ENCODE data around the gene BABAM2. TPM values are rescaled to one million over a fixed set of nuclear protein-coding genes. Genes with fewer than 3 reads are reported as not detected.
A peak's percentile ranks its signal among the peaks of the same experiment; 100 is the strongest.

Gene BABAM2
- total and polyA plus RNA-seq, 2 experiments from 2014 or later: 35.2 to 46.1 TPM

DNA sequence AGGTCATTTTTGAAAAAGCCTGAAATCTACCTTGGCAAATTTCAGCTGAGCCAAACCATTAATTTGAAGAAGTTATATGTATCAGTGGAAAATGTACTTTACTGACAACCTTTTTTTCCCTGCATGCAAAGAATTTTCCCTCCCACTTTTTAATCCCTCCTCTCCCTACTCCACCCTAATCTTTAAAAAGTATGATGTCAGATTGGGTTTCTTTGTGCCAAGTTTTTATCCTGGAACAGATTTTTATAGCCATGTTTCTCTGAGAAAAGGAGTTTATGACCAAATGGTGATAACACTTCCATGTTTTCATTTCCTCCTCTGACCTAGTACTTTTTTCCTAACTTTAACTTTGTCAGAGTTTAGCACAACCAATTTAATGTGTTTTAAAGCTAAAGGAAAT, 251.9 kb downstream of the BABAM2 start:
- DNase-seq: peak; percentile 48
- TF ChIP-seq EZH2phosphoT487 (IDR thresholded peaks at IDR 0.05; ENCODE audit: insufficient read depth, low read depth) (no peak), EZH2 (IDR thresholded peaks at IDR 0.05; ENCODE audit: insufficient read depth, poor library complexity, severe bottlenecking) (no peak)
- in situ Hi-C loops (cut with MboI): no loop called here

GRCh38 chr2:28148000-28148399, 257.5 kb downstream of the BABAM2 start:
- Histone ChIP-seq H3K4me2 (ENCODE audit: unreplicated experiment) (no peak overlapping the region), H3K4me1 (ENCODE audit: insufficient read depth) (peaks cover 5% of the 10 kb centered on the region), H3K27me3 (replicated peaks; ENCODE audit: insufficient read depth) (no peaks in the 10 kb centered on the region), H3K79me2 (ENCODE audit: insufficient read depth) (no peaks in the 10 kb centered on the region), H3K9ac (no peak overlapping the region), H2AFZ (no peak overlapping the region), H3K9me2 (ENCODE audit: insufficient read depth) (no peaks in the 10 kb centered on the region), H3K9me3 (ENCODE audit: low read depth) (no peaks in the 10 kb centered on the region), H4K20me1 (ENCODE audit: insufficient read depth) (no peaks in the 10 kb centered on the region), H3K36me3 (ENCODE audit: low read depth) (no peaks in the 10 kb centered on the region), H3K4me3 (no peak overlapping the region), H3K27ac (no peak overlapping the region), H3F3A (ENCODE audit: insufficient read depth) (peaks cover 5% of the 10 kb centered on the region)
- WGBS, 2 experiments (ENCODE audit: low coverage in 1 of 2, low lambda C conversion rate in 2 of 2, missing lambda C conversion rate in 2 of 2): 93 to 98% methylated on average over 2 of the region's 2 CpGs
- TF ChIP-seq EZH2 (IDR thresholded peaks at IDR 0.05; ENCODE audit: insufficient read depth, poor library complexity, severe bottlenecking) (no peak), EZH2phosphoT487 (IDR thresholded peaks at IDR 0.05; ENCODE audit: insufficient read depth, low read depth) (no peak)
- in situ Hi-C loops (cut with MboI): no loop called here
- DNase-seq: no peak

More for the DNA sequence above, 251.9 kb downstream of the BABAM2 start:
- Histone ChIP-seq H2AFZ (no peak overlapping the region), H3K9me3 (ENCODE audit: low read depth) (no peaks in the 10 kb centered on the region), H4K20me1 (ENCODE audit: insufficient read depth) (no peaks in the 10 kb centered on the region), H3K27ac (no peak overlapping the region), H3K4me2 (ENCODE audit: unreplicated experiment) (no peak overlapping the region), H3K79me2 (ENCODE audit: insufficient read depth) (no peaks in the 10 kb centered on the region), H3K4me3 (no peak overlapping the region), H3K4me1 (ENCODE audit: insufficient read depth) (peaks cover 6% of the 10 kb centered on the region), H3K27me3 (replicated peaks; ENCODE audit: insufficient read depth) (no peaks in the 10 kb centered on the region), H3F3A (ENCODE audit: insufficient read depth) (peaks cover 3% of the 10 kb centered on the region), H3K9ac (no peak overlapping the region), H3K36me3 (ENCODE audit: low read depth) (no peaks in the 10 kb centered on the region), H3K9me2 (ENCODE audit: insufficient read depth) (no peaks in the 10 kb centered on the region)

GRCh38 chr2:28148566-28148965, 258.0 kb downstream of the BABAM2 start:
- H3K9ac ChIP-seq: no peak overlapping the region
- no peak overlapping the region for H2AFZ ChIP-seq
- in situ Hi-C loops (cut with MboI): no loop called here
- no peak overlapping the region for H3K27ac ChIP-seq
- no peaks in the 10 kb centered on the region for H3K9me3 ChIP-seq (ENCODE audit: low read depth)
- H3K27me3 ChIP-seq (replicated peaks; ENCODE audit: insufficient read depth): no peaks in the 10 kb centered on the region
- no peak overlapping the region for H3K4me3 ChIP-seq
- no peak for DNase-seq
- H3F3A ChIP-seq (ENCODE audit: insufficient read depth): peaks cover 11% of the 10 kb centered on the region
- H3K9me2 ChIP-seq (ENCODE audit: insufficient read depth): no peaks in the 10 kb centered on the region
- no peaks in the 10 kb centered on the region for H3K36me3 ChIP-seq (ENCODE audit: low read depth)
- no peaks in the 10 kb centered on the region for H4K20me1 ChIP-seq (ENCODE audit: insufficient read depth)
- WGBS, 2 experiments (ENCODE audit: low coverage in 1 of 2, low lambda C conversion rate in 2 of 2, missing lambda C conversion rate in 2 of 2): 89 to 95% methylated on average over 5 of the region's 5 CpGs
- no peaks in the 10 kb centered on the region for H3K79me2 ChIP-seq (ENCODE audit: insufficient read depth)
- TF ChIP-seq EZH2phosphoT487 (IDR thresholded peaks at IDR 0.05; ENCODE audit: insufficient read depth, low read depth): no peak
- TF ChIP-seq EZH2 (IDR thresholded peaks at IDR 0.05; ENCODE audit: insufficient read depth, poor library complexity, severe bottlenecking): no peak
- no peak overlapping the region for H3K4me2 ChIP-seq (ENCODE audit: unreplicated experiment)
- H3K4me1 ChIP-seq (ENCODE audit: insufficient read depth): peaks cover 11% of the 10 kb centered on the region

- no peak for DNase-seq
- H3K27me3 ChIP-seq (replicated peaks; ENCODE audit: insufficient read depth): no peaks in the 10 kb centered on the region
- H3K4me1 ChIP-seq (ENCODE audit: insufficient read depth): peaks cover 12% of the 10 kb centered on the region
- TF ChIP-seq EZH2 (IDR thresholded peaks at IDR 0.05; ENCODE audit: insufficient read depth, poor library complexity, severe bottlenecking): no peak
- TF ChIP-seq EZH2phosphoT487 (IDR thresholded peaks at IDR 0.05; ENCODE audit: insufficient read depth, low read depth): no peak
- H3K9ac ChIP-seq: no peak overlapping the region
- H3K4me2 ChIP-seq (ENCODE audit: unreplicated experiment): no peak overlapping the region
- in situ Hi-C loops (cut with MboI): no loop called here
- no peak overlapping the region for H3K4me3 ChIP-seq
- H3F3A ChIP-seq (ENCODE audit: insufficient read depth): peaks cover 11% of the 10 kb centered on the region
- no peaks in the 10 kb centered on the region for H3K9me2 ChIP-seq (ENCODE audit: insufficient read depth)
- H3K36me3 ChIP-seq (ENCODE audit: low read depth): no peaks in the 10 kb centered on the region
- H2AFZ ChIP-seq: no peak overlapping the region
- WGBS, 2 experiments (ENCODE audit: low coverage in 1 of 2, low lambda C conversion rate in 2 of 2, missing lambda C conversion rate in 2 of 2): 76 to 85% methylated on average over 5 of the region's 5 CpGs
- H3K79me2 ChIP-seq (ENCODE audit: insufficient read depth): no peaks in the 10 kb centered on the region
- no peaks in the 10 kb centered on the region for H4K20me1 ChIP-seq (ENCODE audit: insufficient read depth)
- no peaks in the 10 kb centered on the region for H3K9me3 ChIP-seq (ENCODE audit: low read depth)
- no peak overlapping the region for H3K27ac ChIP-seq
Observed at GRCh38 chr2:28150236-28150915, 259.8 kb downstream of the BABAM2 start.
